ENCODE measurements around the gene GAS2L3.

DNA sequence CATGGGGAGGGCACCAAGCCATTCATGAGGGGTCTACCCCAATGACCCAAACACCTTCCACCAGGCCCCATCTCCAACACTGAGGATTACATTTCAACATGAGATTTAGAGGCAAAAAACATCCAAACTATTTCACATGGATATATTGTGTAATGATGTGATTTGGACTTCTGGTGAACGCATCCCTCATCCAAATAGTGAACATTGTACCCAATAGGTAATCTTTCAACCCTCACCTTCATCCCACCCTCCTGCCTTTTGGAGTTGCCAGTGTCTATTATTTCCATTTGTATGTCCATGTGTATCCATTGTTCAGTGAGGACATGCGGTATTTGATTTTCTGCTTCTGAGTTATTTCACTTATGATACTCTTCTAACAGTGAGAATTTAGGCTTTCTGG lies 16.1 kb upstream of the GAS2L3 start:
- TF ChIP-seq POLR2A (IDR thresholded peaks at IDR 0.05) (no peak), EP300 (IDR thresholded peaks at IDR 0.05; ENCODE audit: low read depth) (no peak)
- TF ChIP-seq, protein P1, sequence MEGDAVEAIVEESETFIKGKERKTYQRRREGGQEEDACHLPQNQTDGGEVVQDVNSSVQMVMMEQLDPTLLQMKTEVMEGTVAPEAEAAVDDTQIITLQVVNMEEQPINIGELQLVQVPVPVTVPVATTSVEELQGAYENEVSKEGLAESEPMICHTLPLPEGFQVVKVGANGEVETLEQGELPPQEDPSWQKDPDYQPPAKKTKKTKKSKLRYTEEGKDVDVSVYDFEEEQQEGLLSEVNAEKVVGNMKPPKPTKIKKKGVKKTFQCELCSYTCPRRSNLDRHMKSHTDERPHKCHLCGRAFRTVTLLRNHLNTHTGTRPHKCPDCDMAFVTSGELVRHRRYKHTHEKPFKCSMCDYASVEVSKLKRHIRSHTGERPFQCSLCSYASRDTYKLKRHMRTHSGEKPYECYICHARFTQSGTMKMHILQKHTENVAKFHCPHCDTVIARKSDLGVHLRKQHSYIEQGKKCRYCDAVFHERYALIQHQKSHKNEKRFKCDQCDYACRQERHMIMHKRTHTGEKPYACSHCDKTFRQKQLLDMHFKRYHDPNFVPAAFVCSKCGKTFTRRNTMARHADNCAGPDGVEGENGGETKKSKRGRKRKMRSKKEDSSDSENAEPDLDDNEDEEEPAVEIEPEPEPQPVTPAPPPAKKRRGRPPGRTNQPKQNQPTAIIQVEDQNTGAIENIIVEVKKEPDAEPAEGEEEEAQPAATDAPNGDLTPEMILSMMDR (IDR thresholded peaks at IDR 0.05) = no peak

All from transverse colon (tissue), 3 donors.